Measurements from ENCODE around the gene FLRT1. TPM values are rescaled to one million over a fixed set of nuclear protein-coding genes. Genes with fewer than 3 reads are reported as not detected.

The FLRT1 gene
- total RNA-seq, 1 experiment from 2014 or later, result not detected

- no peak for DNase-seq
- H3K36me3 ChIP-seq, result no peaks in the 10 kb centered on the region
- H3K27me3 ChIP-seq, result no peaks in the 10 kb centered on the region
- no peak overlapping the region for H3K4me3 ChIP-seq
- no peaks in the 10 kb centered on the region for H3K9me3 ChIP-seq
Observed at GRCh38 chr11:64051297-64051696, 15.6 kb downstream of the FLRT1 start.

GRCh38 chr11:64052436-64052835 is 16.7 kb downstream of the FLRT1 start:
- DNase-seq, result no peak
- Histone ChIP-seq H3K36me3 (no peaks in the 10 kb centered on the region), H3K4me3 (no peak overlapping the region), H3K9me3 (no peaks in the 10 kb centered on the region), H3K27me3 (no peaks in the 10 kb centered on the region)

DNA sequence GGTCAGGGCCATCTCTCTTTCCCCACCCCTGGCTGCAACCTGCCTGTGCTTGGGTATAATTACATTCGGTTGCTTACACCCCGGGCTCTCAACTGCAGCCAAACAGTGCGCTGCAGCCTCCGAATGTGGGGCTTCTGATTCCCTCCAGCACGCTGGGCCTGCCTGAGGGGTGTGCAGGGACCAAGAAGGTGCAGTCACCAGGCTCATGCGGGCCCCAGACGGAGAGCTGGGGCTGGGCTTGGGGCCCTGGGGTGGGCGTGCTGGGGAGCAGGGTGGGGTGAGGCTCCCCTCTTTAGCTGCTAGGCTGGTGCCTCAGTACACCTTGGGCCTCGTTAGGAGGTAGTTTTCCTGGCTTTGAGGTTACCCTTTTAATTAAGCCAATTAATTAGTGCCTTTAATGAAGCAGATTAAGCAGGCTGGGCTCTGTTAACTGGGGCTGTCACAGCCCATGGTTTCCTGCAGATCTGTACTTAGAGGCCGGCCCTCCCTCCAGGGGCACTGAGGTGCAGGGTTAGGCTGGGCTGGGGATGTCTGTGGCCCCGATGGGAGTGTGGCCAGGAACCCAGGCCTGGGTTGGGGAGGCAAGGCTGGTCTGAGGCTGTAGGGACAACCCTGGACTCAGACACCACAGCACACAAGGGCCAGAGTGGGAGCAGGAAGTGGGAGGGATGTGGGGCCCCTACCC is 17.3 kb downstream of the FLRT1 start:
- Histone ChIP-seq H3K27me3 (no peaks in the 10 kb centered on the region), H3K9me3 (no peaks in the 10 kb centered on the region), H3K4me3 (no peak overlapping the region), H3K36me3 (no peaks in the 10 kb centered on the region)
- no peak for DNase-seq

DNA sequence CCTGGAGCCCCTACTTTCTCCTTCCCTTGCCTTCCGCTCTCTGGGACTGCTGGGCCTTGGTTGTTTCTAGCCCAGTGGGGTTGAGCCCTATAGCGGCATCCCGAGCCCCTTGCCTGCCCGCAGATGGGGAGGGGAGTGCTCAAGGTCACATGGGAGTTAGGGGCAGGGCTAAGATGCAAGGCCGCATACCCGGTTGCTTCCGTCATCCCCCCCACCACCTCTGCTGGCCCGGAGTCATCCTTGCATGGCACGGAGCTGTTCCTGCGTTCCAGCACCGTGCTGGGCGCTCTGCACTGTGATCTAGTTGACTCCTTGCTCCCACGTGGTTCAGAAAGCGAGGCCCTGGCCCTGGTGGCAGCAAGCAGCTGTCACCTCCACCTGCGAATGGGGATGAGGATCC is 18.0 kb downstream of the FLRT1 start:
- DNase-seq, result no peak

GRCh38 chr11:64055077-64055476 is 19.3 kb downstream of the FLRT1 start:
- Histone ChIP-seq H3K4me3 (no peak overlapping the region), H3K36me3 (no peaks in the 10 kb centered on the region), H3K27me3 (no peaks in the 10 kb centered on the region), H3K9me3 (no peaks in the 10 kb centered on the region)
- DNase-seq, result no peak

More for the DNA sequence above, 18.0 kb downstream of the FLRT1 start:
- Histone ChIP-seq H3K36me3 (no peaks in the 10 kb centered on the region), H3K27me3 (no peaks in the 10 kb centered on the region), H3K9me3 (no peaks in the 10 kb centered on the region), H3K4me3 (no peak overlapping the region)

GRCh38 chr11:64056213-64056785 is 20.6 kb downstream of the FLRT1 start:
- Histone ChIP-seq H3K36me3 (no peaks in the 10 kb centered on the region), H3K9me3 (no peaks in the 10 kb centered on the region), H3K4me3 (no peak overlapping the region), H3K27me3 (no peaks in the 10 kb centered on the region)
- DNase-seq, result no peak

DNA sequence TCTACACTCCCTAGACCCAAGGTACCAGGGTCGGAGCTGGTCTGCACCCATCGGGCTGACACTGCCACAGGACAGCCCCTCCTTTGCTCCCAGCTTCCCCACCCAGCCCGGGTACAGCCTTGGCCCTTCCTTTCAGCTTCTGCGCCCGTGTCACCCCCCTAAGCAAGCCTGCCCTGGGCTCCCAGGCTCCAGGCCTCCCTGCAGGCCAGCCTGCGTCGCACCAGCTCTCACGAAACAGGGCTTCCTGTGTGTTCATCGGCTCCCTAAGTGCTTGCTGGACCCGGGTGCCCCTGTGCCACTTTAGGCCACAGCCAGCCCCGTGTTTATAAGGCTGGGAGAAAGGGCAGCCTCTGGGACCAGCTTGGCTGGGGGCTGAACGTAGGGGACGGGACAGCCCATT is 21.1 kb downstream of the FLRT1 start:
- H3K36me3 ChIP-seq, result no peaks in the 10 kb centered on the region
- H3K27me3 ChIP-seq, result no peaks in the 10 kb centered on the region
- H3K4me3 ChIP-seq, result no peak overlapping the region
- H3K9me3 ChIP-seq, result no peaks in the 10 kb centered on the region
- no peak for DNase-seq

DNA sequence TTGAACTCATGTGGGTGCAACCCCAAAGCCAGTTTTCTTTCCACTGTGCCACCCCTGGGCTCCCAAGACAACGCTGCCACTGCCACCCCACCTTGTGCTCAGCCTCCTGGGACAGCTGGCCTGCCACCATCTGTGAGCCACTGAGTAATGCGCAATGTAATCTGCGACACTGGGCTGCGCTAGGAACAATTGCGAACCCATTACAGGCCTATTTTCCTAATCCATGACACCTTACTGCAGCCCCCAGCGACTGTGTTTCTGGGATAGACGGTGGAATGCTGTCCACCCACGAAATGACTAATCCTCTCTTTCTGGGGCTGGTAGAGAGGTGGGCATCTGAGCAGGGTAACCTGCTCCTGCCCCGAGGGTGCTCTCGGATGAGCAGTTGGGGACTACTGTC is 22.2 kb downstream of the FLRT1 start:
- H3K27me3 ChIP-seq, result no peaks in the 10 kb centered on the region
- H3K4me3 ChIP-seq, result no peak overlapping the region
- no peak for DNase-seq
- no peaks in the 10 kb centered on the region for H3K9me3 ChIP-seq
- no peaks in the 10 kb centered on the region for H3K36me3 ChIP-seq

GRCh38 chr11:64058494-64058893 is 22.8 kb downstream of the FLRT1 start:
- peak; percentile 64 for DNase-seq
- Histone ChIP-seq H3K36me3 (no peaks in the 10 kb centered on the region), H3K9me3 (no peaks in the 10 kb centered on the region), H3K27me3 (no peaks in the 10 kb centered on the region), H3K4me3 (no peak overlapping the region)

DNA sequence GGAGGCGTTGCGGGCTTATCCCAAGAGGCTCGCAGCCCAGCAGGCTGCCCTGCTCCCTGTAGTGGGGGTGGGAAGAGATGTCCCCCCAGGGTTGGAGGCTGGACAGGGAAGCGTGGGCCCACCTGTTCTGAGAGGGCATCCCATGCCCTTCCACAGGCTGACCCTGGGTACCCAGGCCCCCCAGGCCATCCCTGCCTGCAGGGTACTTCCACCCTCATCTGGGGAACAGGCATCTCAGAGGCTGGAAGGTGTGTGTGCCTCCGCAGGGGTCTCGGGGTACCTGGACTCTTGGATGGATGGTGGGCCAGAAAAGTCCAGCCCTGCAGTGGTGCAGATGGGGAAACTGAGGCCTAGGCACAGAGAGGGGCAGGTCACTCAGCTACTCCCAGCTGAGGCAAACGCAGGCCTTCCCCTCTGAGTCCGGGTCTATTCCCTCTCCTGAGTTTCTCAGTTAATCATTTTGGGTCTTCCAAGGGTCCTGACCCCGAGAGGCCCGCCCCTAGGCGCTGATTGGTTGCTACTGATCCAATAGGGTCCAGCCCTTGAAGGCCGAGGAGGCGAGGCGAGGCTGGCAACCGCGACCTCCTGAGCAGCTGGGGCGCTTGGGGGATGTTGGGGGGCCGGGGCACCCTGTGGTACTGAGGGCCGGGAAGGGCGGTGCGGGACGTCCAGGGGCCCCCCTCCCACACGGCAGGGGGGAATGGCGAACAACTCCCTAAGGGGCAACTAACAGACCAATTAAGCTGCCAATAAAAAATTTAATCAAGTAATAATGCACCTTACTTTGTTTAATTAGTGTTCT is 23.8 kb downstream of the FLRT1 start:
- DNase-seq, result no peak
- no peaks in the 10 kb centered on the region for H3K27me3 ChIP-seq
- no peaks in the 10 kb centered on the region for H3K9me3 ChIP-seq
- no peaks in the 10 kb centered on the region for H3K36me3 ChIP-seq
- no peak overlapping the region for H3K4me3 ChIP-seq

DNA sequence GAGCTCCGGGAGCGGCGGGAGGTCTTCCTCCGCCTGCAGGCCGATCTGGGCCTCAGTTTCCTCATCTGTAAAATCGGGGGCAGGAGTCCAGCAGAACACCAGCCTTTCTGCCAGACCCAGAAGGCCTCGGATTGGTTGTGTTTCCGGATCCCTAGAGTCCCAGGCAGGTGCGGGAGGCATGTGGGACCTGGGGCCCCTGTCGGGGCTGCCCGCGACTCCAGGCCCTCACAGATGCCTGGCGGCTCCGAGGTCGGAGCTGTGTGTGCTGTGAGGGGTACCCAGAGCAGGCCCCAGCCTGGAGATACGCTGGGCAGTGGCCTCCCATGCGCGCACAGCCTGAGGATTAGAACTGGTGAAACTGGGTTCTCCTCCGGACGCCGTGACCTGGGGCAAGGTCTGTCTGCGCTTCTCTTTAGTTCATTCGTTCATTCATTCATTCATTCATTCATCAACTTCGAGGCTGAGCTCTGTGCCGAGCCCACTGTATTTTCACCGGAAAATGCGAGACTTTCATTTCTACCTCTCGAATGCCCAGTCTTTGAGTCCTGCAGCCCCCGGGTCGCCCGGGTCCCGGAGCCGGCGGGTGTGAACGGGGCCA is 24.6 kb downstream of the FLRT1 start:
- no peak overlapping the region for H3K4me3 ChIP-seq
- no peaks in the 10 kb centered on the region for H3K27me3 ChIP-seq
- no peak for DNase-seq
- H3K9me3 ChIP-seq, result no peaks in the 10 kb centered on the region
- no peaks in the 10 kb centered on the region for H3K36me3 ChIP-seq

DNA sequence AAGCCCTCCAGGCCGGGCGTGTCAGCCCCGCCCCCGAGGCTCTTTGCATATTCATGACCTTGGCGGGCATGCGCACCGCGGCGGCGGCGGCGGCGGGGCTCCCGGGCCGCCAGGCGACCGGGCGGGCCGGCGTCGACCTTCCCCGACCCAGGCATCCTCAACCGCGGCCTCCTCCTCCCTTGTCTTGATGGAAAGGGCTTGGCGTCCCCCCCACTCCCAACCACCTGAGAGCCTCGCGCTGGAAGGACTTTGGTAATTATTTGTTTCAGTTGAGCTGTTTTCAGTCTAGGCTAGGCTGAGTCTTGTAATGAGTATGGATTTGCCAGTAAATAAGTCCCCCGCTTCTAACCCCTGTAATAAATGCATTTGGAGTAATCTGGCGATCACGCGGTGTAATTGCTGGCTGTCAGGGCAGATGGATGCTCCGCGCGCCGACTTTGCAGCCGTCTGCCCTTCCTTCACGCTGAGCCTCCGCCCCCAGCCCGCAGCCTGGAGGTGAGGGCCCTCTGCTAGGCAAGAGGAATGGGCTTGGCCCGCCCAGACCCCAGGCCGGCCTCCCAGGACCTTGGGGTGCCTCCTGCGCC is 25.2 kb downstream of the FLRT1 start:
- Histone ChIP-seq H3K36me3 (no peaks in the 10 kb centered on the region), H3K4me3 (no peak overlapping the region)

GRCh38 chr11:64062185-64063039 is 26.7 kb downstream of the FLRT1 start:
- no peak for DNase-seq
- Histone ChIP-seq H3K9me3 (no peaks in the 10 kb centered on the region), H3K36me3 (no peaks in the 10 kb centered on the region), H3K4me3 (no peak overlapping the region), H3K27me3 (no peaks in the 10 kb centered on the region)

More for the DNA sequence above, 25.2 kb downstream of the FLRT1 start:
- peak; percentile 17 for DNase-seq
- H3K27me3 ChIP-seq, result no peaks in the 10 kb centered on the region
- H3K9me3 ChIP-seq, result no peaks in the 10 kb centered on the region

DNA sequence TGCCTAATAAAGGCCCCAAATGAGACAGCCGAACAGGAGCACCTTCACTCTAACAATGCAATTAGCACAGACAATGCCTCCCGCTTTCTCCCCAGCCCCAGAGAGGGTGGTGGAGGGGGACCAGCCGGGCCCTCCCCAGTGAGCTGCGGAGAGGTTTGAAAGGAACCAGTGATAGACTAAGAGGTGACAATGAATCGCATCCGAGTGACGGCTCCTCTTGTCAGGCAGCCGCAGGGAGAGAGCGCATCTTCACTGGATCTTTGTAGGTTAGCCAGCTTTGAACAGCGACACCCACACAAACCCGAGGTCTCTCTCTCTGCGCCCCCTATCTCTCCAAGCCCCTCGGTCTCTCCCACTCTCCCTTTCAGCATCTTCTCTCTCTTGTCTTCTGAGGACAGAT is 28.0 kb downstream of the FLRT1 start:
- H3K4me3 ChIP-seq, result no peak overlapping the region
- DNase-seq, result no peak
- H3K27me3 ChIP-seq, result no peaks in the 10 kb centered on the region
- H3K36me3 ChIP-seq, result no peaks in the 10 kb centered on the region
- H3K9me3 ChIP-seq, result no peaks in the 10 kb centered on the region

DNA sequence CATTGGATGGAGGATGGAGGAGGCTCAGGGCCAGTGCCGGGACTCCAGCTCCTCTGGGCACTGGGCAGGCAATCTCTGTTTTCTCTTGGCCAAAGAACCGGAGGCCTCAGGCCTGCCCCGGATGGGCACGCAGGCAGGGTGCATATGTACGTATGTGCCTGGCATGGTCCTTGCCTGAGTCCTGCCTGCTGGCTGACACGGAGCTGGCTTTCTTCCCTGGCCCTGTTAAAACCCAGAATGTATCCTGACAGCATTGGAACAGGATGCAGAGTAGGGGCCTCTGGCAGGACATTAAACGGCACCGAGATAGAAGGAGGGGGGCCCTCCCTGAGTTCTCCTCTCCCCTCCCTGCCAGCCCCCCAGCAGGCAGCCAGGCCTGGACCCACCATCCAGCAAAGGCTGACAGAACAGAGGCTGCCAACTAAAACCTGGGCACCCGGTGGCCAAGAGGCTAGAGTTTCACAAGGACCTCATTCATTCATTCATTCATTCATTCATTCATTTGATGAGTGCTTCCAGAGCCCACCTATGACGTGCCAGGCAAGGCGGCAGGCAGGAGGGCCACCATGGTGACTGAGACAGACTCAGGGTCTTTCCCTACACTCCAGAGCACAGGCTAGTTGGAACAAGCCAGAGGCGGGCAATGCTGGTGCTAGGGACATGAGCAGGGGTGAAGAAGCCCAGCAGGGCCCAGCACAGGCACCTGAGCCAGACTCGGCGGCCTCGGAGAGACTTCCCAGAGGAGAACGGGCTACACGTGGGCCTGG is 28.8 kb downstream of the FLRT1 start:
- no peaks in the 10 kb centered on the region for H3K36me3 ChIP-seq
- no peaks in the 10 kb centered on the region for H3K27me3 ChIP-seq
- no peaks in the 10 kb centered on the region for H3K9me3 ChIP-seq
- H3K4me3 ChIP-seq, result no peak overlapping the region
- DNase-seq, result no peak

DNA sequence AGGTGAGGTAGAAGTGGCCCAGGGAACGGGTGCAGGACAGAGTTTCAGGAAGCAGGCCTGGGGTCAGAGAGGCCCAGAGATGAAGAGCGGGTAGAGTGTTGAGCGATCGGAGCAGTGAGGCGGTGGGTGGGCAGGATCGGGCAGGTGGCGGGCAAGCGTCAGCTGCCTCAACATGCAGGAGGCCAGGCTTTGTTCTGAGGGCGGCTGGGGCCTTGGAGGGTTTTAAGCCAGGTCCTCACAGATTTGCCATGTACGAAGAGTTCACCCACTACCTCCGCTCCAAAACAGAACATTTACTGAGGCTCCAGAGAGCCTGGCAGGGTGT is 29.4 kb downstream of the FLRT1 start:
- Histone ChIP-seq H3K9me3 (no peaks in the 10 kb centered on the region), H3K4me3 (no peak overlapping the region), H3K27me3 (no peaks in the 10 kb centered on the region), H3K36me3 (no peaks in the 10 kb centered on the region)
- no peak for DNase-seq
